ENCODE results near the gene TXNDC11. TPM values are rescaled to one million over a fixed set of nuclear protein-coding genes. Genes with fewer than 3 reads are reported as not detected.

The TXNDC11 gene
- total RNA-seq, 4 donors from 2014 or later, result 69.3 to 89.4 (median 76.9) TPM

DNA sequence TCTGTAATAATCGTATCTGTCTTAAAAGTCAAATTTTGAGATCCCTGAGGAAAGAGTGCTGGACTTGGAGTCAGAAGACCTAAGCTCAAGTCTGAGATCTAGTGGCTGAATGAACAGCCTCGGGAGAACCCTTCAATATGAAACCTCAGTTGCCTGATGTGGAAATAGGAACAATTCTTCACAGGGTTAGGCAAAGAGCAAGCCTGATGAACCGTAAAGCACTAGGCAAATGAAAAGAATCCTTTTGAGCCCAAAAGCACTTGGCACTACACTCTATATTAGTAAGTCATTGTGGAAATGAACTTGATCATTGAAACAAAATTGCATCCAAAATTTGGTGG lies 20.2 kb downstream of the TXNDC11 start:
- Histone ChIP-seq H3K27ac (no peak overlapping the region), H3K4me1 (peaks cover 0 to 17% (median 0%) of the 10 kb centered on the region in 4 donors), H3K36me3 (peaks cover 0 to 57% (median 0%) of the 10 kb centered on the region in 3 donors), H3K4me3 (no peak overlapping the region), H3K27me3 (no peaks in the 10 kb centered on the region), H3K9me3 (no peaks in the 10 kb centered on the region)
- no peak for DNase-seq
- TF ChIP-seq POLR2A (IDR thresholded peaks at IDR 0.05), result no peak
- TF ChIP-seq CTCF (IDR thresholded peaks at IDR 0.05), result no peak

DNA sequence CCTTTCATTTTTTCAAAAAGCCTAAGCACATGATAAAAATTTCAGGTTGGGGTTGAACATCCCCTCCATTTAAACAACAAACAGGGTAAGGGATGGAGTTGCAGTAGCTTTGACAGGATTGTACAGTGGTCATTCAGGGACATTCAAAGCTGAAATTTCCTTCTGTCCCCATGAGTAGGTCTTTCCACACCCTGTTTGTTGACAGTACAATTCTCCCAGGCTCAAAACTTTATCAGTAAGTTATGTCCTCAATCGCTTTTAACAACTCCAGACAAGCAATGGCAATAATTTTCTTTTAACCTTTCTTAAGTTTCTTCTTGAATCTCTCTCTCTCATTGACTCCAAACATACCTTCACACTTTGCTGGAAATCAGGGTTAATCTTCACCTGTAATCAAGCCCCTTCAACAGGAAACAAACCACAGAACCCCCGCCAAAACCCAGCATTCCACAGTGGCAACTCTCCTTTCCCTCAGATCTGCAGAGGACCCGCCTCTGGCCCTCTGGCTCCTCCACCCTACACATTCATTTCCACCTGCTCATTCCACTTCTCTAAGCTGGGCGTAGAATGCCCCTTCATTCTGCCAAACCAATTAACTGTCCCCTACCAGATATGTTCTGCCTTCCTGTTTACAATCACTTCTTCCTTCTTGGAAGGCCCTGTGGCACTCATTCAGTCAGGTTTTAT lies 20.7 kb downstream of the TXNDC11 start:
- H3K4me1 ChIP-seq, result peaks cover 0 to 18% (median 0%) of the 10 kb centered on the region in 4 donors
- H3K36me3 ChIP-seq, result peaks cover 0 to 57% (median 0%) of the 10 kb centered on the region in 3 donors
- H3K27me3 ChIP-seq, result no peaks in the 10 kb centered on the region
- TF ChIP-seq POLR2A (IDR thresholded peaks at IDR 0.05), result no peak
- no peak for TF ChIP-seq CTCF (IDR thresholded peaks at IDR 0.05)
- no peak for DNase-seq
- no peak overlapping the region for H3K27ac ChIP-seq
- H3K4me3 ChIP-seq, result no peak overlapping the region
- no peaks in the 10 kb centered on the region for H3K9me3 ChIP-seq

GRCh38 chr16:11719762-11720161 lies 22.9 kb downstream of the TXNDC11 start:
- no peaks in the 10 kb centered on the region for H3K9me3 ChIP-seq
- no peak overlapping the region for H3K4me3 ChIP-seq
- no peak for DNase-seq
- H3K4me1 ChIP-seq, result peaks cover 0 to 17% (median 0%) of the 10 kb centered on the region in 4 donors
- H3K36me3 ChIP-seq, result peaks cover 0 to 45% (median 0%) of the 10 kb centered on the region in 3 donors
- no peak for TF ChIP-seq POLR2A (IDR thresholded peaks at IDR 0.05)
- TF ChIP-seq CTCF (IDR thresholded peaks at IDR 0.05), result no peak
- peak overlapping the region in 1 of 4 donors; percentile 10 for H3K27ac ChIP-seq
- no peaks in the 10 kb centered on the region for H3K27me3 ChIP-seq

DNA sequence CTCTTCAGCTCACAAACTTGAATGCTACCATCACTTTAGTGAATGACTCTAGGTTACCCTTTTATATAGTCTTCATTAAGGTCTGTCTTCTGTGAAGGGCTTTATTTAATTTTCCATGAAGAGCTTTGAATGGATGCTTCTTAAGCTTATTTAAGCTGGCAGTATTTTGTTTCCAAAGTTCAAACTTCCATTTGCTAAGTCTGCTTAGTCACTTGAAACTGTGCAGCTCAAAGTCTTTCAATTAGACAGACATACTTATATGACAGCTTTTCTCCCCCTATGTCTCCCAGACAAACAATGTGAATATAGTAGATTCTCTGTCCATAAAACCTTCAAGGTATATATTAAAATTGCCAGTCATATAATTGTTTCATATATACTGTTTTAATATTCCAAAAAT lies 23.5 kb downstream of the TXNDC11 start:
- Histone ChIP-seq H3K27ac (no peak overlapping the region), H3K4me3 (no peak overlapping the region), H3K36me3 (peaks cover 0 to 43% (median 0%) of the 10 kb centered on the region in 3 donors), H3K4me1 (peaks cover 0 to 17% (median 0%) of the 10 kb centered on the region in 4 donors), H3K9me3 (no peaks in the 10 kb centered on the region), H3K27me3 (no peaks in the 10 kb centered on the region)
- TF ChIP-seq POLR2A (IDR thresholded peaks at IDR 0.05) (no peak), CTCF (IDR thresholded peaks at IDR 0.05) (no peak)
- no peak for DNase-seq

DNA sequence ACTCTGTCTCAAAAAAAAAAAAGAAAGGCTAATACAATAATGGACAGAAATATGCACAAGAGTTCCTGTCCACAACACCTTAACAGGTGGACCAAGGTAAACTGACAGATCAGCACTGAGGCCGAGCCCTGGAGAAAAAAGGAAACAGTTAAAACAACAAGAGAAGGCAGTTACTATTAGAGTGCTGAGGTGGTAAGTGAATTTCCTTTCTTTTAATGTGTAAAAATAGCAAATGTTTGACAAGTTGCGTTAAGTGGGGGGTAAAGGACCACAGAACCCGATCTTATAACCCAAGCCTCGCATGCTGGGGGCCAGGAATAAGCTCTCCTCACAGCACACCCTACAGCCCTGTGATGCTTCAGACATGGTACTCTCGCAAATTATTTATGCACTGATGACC lies 24.8 kb downstream of the TXNDC11 start:
- Histone ChIP-seq H3K4me1 (peaks cover 0 to 17% (median 0%) of the 10 kb centered on the region in 4 donors), H3K27me3 (no peaks in the 10 kb centered on the region), H3K36me3 (peaks cover 0 to 44% (median 0%) of the 10 kb centered on the region in 3 donors), H3K4me3 (no peak overlapping the region), H3K9me3 (no peaks in the 10 kb centered on the region), H3K27ac (no peak overlapping the region)
- DNase-seq, result no peak
- no peak for TF ChIP-seq POLR2A (IDR thresholded peaks at IDR 0.05)
- TF ChIP-seq CTCF (IDR thresholded peaks at IDR 0.05), result no peak
